ENCODE measurements around the gene SOHLH2.

The SOHLH2 gene

GRCh38 chr13:36207672-36208071 lies 6.7 kb downstream of the SOHLH2 start:
- no peak overlapping the region for H3K27ac ChIP-seq
- no peak overlapping the region for H3K9ac ChIP-seq
- no peak overlapping the region for H3K4me3 ChIP-seq
- H3K9me3 ChIP-seq (replicated peaks in 1 of 11), result peaks cover 9 to 38% (median 24%) of the 10 kb centered on the region in 11 experiments; a peak in 18 of 22 replicates
- no peak overlapping the region for H3K4me2 ChIP-seq
- no peaks in the 10 kb centered on the region for H3K36me3 ChIP-seq
- no peak for TF ChIP-seq Cebpa-rat (IDR thresholded peaks at IDR 0.05)
- H3K4me1 ChIP-seq, result peaks cover 0 to 14% (median under 1%) of the 10 kb centered on the region in 10 experiments; a peak in 8 of 20 replicates
- H4K20me1 ChIP-seq, result no peaks in the 10 kb centered on the region
- H3K27me3 ChIP-seq, result no peaks in the 10 kb centered on the region

GRCh38 chr13:36193151-36193855 lies 21.1 kb downstream of the SOHLH2 start:
- Histone ChIP-seq H3K4me1 (peaks cover 0 to 17% (median 5%) of the 10 kb centered on the region in 10 experiments; a peak in 9 of 20 replicates), H3K4me2 (no peak overlapping the region)
- no peak for TF ChIP-seq Cebpa-rat (IDR thresholded peaks at IDR 0.05)

GRCh38 chr13:36192166-36192565 lies 22.2 kb downstream of the SOHLH2 start:
- peak overlapping the region in 1 of 11 experiments; percentile 34; a peak in 1 of 22 replicates for H3K27ac ChIP-seq
- no peak for TF ChIP-seq Cebpa-rat (IDR thresholded peaks at IDR 0.05)
- H3K9ac ChIP-seq, result no peak overlapping the region
- no peaks in the 10 kb centered on the region for H3K27me3 ChIP-seq
- H4K20me1 ChIP-seq, result no peaks in the 10 kb centered on the region
- H3K9me3 ChIP-seq (replicated peaks in 1 of 11), result no peaks in the 10 kb centered on the region
- H3K36me3 ChIP-seq, result no peaks in the 10 kb centered on the region
- peak overlapping the region in 8 of 11 experiments; percentile 1 to 50 (median 36); a peak in 9 of 22 replicates for H3K4me2 ChIP-seq
- peaks cover 0 to 13% (median 5%) of the 10 kb centered on the region in 10 experiments; a peak in 9 of 20 replicates for H3K4me1 ChIP-seq
- H3K4me3 ChIP-seq, result no peak overlapping the region

More at GRCh38 chr13:36193151-36193855, 21.1 kb downstream of the SOHLH2 start:
- Histone ChIP-seq H3K27ac (no peak overlapping the region), H3K9me3 (replicated peaks in 1 of 11) (no peaks in the 10 kb centered on the region), H3K36me3 (no peaks in the 10 kb centered on the region), H3K27me3 (no peaks in the 10 kb centered on the region), H3K4me3 (no peak overlapping the region), H3K9ac (no peak overlapping the region), H4K20me1 (no peaks in the 10 kb centered on the region)

- H3K27me3 ChIP-seq, result no peaks in the 10 kb centered on the region
- no peak overlapping the region for H3K9ac ChIP-seq
- H3K27ac ChIP-seq, result no peak overlapping the region
- no peak overlapping the region for H3K4me3 ChIP-seq
- TF ChIP-seq Cebpa-rat (IDR thresholded peaks at IDR 0.05), result no peak
- H3K9me3 ChIP-seq (replicated peaks in 1 of 11), result no peaks in the 10 kb centered on the region
- H3K4me1 ChIP-seq, result peaks cover 0 to 12% (median 5%) of the 10 kb centered on the region in 10 experiments; a peak in 9 of 20 replicates
- H4K20me1 ChIP-seq, result no peaks in the 10 kb centered on the region
- H3K4me2 ChIP-seq, result no peak overlapping the region; a peak in 1 of 22 replicates
- no peaks in the 10 kb centered on the region for H3K36me3 ChIP-seq
Measured at GRCh38 chr13:36190771-36191170, 23.6 kb downstream of the SOHLH2 start.

GRCh38 chr13:36188441-36188840 lies 25.9 kb downstream of the SOHLH2 start:
- H3K27ac ChIP-seq, result no peak overlapping the region
- H3K36me3 ChIP-seq, result no peaks in the 10 kb centered on the region
- H3K9me3 ChIP-seq (replicated peaks in 1 of 11), result no peaks in the 10 kb centered on the region
- no peak overlapping the region for H3K4me2 ChIP-seq
- no peaks in the 10 kb centered on the region for H4K20me1 ChIP-seq
- H3K27me3 ChIP-seq, result no peaks in the 10 kb centered on the region
- no peak overlapping the region for H3K4me3 ChIP-seq
- H3K4me1 ChIP-seq, result peaks cover 0 to 12% (median 5%) of the 10 kb centered on the region in 10 experiments; a peak in 9 of 20 replicates
- no peak for TF ChIP-seq Cebpa-rat (IDR thresholded peaks at IDR 0.05)
- no peak overlapping the region for H3K9ac ChIP-seq

- TF ChIP-seq Cebpa-rat (IDR thresholded peaks at IDR 0.05), result no peak
- Histone ChIP-seq H3K27me3 (no peaks in the 10 kb centered on the region), H4K20me1 (no peaks in the 10 kb centered on the region), H3K27ac (no peak overlapping the region), H3K4me1 (no peaks in the 10 kb centered on the region), H3K36me3 (no peaks in the 10 kb centered on the region), H3K4me3 (no peak overlapping the region), H3K9me3 (replicated peaks in 1 of 11) (peaks cover 0 to 4% (median 0%) of the 10 kb centered on the region in 11 experiments; a peak in 2 of 22 replicates), H3K4me2 (no peak overlapping the region), H3K9ac (no peak overlapping the region)
Measured at GRCh38 chr13:36183901-36184300, 30.5 kb downstream of the SOHLH2 start.

GRCh38 chr13:36175621-36176020 lies 38.7 kb downstream of the SOHLH2 start:
- Histone ChIP-seq H3K27me3 (no peaks in the 10 kb centered on the region), H3K4me1 (no peaks in the 10 kb centered on the region), H3K4me3 (no peak overlapping the region), H3K9ac (no peak overlapping the region), H3K4me2 (no peak overlapping the region), H3K27ac (no peak overlapping the region), H3K9me3 (replicated peaks in 1 of 11) (no peaks in the 10 kb centered on the region), H3K36me3 (no peaks in the 10 kb centered on the region), H4K20me1 (no peaks in the 10 kb centered on the region)
- TF ChIP-seq Cebpa-rat (IDR thresholded peaks at IDR 0.05), result no peak

GRCh38 chr13:36174923-36175322 lies 39.4 kb downstream of the SOHLH2 start:
- no peak overlapping the region for H3K9ac ChIP-seq
- H3K27ac ChIP-seq, result no peak overlapping the region
- H3K4me3 ChIP-seq, result no peak overlapping the region

GRCh38 chr13:36173571-36174322 lies 40.6 kb downstream of the SOHLH2 start:
- no peaks in the 10 kb centered on the region for H3K9me3 ChIP-seq (replicated peaks in 1 of 11)
- H3K36me3 ChIP-seq, result no peaks in the 10 kb centered on the region
- TF ChIP-seq Cebpa-rat (IDR thresholded peaks at IDR 0.05), result no peak
- no peaks in the 10 kb centered on the region for H3K4me1 ChIP-seq
- no peaks in the 10 kb centered on the region for H3K27me3 ChIP-seq
- no peak overlapping the region for H3K4me2 ChIP-seq
- H4K20me1 ChIP-seq, result no peaks in the 10 kb centered on the region
- no peak overlapping the region for H3K4me3 ChIP-seq
- no peak overlapping the region for H3K9ac ChIP-seq
- no peak overlapping the region for H3K27ac ChIP-seq

More at GRCh38 chr13:36174923-36175322, 39.4 kb downstream of the SOHLH2 start:
- no peaks in the 10 kb centered on the region for H4K20me1 ChIP-seq
- no peak for TF ChIP-seq Cebpa-rat (IDR thresholded peaks at IDR 0.05)
- H3K9me3 ChIP-seq (replicated peaks in 1 of 11), result no peaks in the 10 kb centered on the region
- H3K36me3 ChIP-seq, result no peaks in the 10 kb centered on the region
- no peaks in the 10 kb centered on the region for H3K4me1 ChIP-seq
- H3K27me3 ChIP-seq, result no peaks in the 10 kb centered on the region
- H3K4me2 ChIP-seq, result no peak overlapping the region
